KBM-7 (cell line): ENCODE results near the gene UBE2QL1.
A peak's percentile ranks its signal among the peaks of the same experiment; 100 is the strongest.

Experiments
- DNase-seq: peaks from one replicate; pipeline ENCODE4 v3.0.0-alpha.2; 2015
- in situ Hi-C: fragments of 300-500 bp; cut with MboI; formaldehyde crosslinking; loops from 2 replicates; pipeline ENCODE4 v1.14.3; 2020; ENCODE audit warnings: low sequenced_read_pairs, low pct_unique_long_range_greater_than_20kb, mixed read lengths

Gene UBE2QL1, protein sequence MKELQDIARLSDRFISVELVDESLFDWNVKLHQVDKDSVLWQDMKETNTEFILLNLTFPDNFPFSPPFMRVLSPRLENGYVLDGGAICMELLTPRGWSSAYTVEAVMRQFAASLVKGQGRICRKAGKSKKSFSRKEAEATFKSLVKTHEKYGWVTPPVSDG

DNA sequence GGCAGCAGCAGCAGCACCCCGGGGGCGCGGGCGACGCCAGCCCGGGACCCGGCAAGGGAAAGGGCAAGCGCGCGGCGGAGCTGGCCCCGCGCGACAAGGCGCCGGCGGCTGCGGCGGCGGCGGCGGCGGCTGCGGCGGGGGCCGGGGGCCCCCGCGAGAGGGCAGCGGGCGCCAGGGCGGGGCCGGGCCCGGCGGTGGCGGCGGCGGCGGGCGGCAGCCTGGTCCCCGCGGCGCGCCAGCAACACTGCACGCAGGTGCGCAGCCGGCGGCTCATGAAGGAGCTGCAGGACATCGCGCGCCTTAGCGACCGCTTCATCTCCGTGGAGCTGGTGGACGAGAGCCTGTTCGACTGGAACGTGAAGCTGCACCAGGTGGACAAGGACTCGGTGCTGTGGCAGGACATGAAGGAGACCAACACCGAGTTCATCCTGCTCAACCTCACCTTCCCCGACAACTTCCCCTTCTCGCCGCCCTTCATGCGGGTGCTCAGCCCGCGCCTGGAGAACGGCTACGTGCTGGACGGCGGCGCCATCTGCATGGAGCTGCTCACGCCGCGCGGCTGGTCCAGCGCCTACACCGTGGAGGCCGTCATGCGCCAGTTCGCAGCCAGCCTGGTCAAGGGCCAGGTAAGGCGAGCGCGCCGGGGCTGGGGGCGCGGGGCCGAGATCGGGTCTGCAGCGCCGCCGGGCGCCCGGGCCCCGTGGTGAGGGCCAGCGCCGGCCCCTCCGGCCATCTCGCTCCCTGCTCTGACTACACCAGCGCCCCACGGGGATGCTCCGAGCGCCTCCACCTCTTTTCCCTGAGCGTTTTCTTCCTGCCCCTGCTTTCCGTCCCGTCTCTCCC, at the start of gene UBE2QL1:
Gene UBE2QL1 (plus strand): TSS at position 238 of the 843 bp plus-strand sequence. CDS start 35 bp downstream, at position 273.
- in situ Hi-C loops, result no loop called here

DNA sequence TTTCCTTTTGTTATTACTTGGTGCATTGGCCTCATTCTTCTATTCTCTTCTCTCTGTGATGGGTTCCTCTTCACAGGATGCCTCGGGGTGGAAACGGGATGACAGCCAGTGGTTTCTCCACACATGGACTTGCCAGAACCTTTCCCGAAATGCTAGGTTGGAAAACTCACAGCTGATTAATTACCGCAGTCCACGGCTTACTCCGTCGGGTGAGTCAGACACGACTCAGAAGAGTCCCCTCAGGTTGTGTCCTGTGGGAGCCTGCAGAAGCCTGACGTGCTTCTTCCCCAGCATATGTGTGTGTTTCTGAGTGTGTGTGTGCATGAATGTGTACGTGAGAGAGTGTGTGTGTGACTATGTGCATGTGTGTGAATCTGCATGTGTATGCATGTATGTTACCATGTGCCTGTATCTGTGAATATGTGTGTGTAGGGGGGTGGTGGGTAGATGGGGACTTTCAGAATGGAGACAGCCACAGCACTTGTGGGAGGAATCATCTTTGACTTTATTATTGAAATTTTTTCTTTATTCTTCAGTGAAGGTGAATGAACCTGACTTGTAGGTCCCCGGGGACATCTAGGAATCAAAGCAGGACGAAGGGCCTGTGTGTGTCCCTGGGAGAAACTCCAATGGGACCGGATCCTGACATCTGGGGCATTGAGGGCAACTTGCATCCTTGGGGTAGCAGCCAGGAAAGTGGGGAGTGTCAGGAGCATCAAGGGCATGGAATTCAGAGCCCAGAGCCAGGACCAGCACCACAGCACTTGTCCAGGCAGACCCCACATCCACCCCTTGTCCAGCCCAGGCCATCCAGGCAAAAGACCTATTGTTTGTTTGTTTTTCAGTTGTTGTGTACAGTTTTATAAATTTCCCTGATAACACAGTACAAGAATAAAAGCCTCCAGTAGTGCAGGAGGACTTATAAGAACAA, 48.4 kb upstream of the UBE2QL1 start:
- in situ Hi-C loops, result no loop called here
- no peak for DNase-seq

More for the DNA sequence above, at the start of gene UBE2QL1:
- peak; percentile 38 for DNase-seq

DNA sequence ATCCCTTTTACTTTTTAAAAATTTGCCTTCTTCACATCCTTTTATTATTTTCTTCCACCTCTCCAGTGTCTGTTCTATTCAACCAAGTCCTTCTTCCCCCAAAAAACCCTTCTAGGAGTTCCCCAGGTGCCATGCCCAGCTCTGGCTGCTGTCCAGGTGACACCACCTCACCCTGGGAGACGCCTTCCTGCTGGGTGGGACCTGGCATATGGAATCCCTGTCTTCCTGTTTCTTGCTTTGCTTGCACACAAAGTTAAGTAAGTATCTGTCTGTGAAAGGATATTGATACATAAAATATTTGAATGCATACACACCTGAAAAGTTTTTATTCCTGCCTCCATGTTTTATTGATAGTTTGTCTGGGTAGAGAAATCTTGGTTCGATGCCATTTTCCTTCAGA, 47.2 kb upstream of the UBE2QL1 start:
- DNase-seq, result no peak
- in situ Hi-C loops, result no loop called here

DNA sequence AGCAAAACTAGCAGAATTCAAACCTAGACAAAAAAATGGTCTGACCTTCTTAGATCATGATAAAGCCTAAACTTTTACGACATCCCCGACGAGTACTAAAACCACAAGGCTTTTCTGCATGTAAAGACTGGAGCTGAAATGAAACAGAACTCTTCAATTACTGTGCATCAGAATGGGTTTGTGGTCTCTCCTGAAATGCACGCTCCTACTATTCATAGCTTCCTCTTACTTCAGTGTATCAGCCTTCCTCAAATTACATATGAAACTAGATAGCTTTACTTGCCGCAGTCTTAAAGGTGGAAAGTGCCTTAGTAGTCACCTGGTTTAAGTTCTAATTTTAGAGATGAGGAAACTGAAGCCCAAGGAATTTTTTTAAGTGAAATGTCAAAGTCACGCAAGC, 45.7 kb upstream of the UBE2QL1 start:
- peak; percentile 9 for DNase-seq
- in situ Hi-C loops, result no loop called here

DNA sequence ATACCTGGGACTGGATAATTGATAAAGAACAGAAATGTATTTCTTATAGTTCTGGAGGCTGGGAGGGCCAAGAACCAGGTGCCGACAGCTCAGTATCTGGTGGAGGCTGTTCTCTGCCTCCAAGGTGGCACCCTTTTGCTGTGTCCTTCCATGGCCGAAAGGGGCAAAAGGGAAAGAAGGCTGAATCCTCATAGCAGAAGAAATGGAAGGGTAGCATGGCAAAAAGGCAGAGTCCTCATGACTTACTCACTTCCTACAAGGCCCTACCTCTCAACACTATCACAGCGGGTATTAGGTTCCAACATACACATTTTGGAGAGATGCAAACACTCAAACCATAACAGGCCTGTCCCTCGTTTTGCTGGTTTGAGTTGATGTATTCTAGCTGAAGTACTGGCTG, 45.2 kb upstream of the UBE2QL1 start:
- no peak for DNase-seq
- in situ Hi-C loops, result no loop called here

DNA sequence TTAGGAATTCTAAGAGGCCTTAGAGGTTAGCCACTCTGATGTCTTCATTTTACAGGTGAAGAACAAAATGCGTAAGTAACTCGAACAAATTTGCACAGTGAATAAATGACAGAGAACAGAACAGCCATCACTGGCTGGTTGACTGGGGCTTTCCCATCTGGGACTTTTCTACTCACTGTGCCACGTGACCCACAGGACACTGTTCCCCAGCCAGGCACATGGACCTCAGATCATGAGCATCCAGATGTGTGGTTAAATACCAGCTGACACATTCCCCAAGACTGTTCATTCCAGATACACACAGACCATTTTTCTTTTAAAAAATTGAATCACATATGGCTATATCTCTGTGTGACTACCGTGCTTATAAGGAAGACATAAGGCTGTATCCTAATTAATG, 44.5 kb upstream of the UBE2QL1 start:
- in situ Hi-C loops, result no loop called here
- no peak for DNase-seq

DNA sequence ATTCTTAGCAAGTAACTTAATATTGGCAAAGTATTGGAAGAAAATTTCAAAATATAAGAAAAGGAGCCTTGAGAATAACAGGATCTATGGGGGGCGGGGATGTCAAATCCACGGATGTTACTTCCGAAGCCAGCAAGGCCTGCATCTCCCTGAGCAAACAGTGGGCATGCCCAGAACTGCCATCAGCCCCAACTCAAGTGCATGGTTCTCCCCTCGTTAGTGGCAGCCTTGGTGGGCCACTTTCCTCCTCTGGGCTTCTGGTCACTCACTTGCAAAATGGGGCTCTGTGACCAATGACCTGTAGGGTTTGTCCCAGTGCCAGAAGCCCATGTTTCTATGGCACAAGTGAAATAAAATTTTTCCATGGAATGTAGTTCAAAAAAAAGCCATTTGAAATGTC, 43.1 kb upstream of the UBE2QL1 start:
- DNase-seq, result no peak
- in situ Hi-C loops, result no loop called here

DNA sequence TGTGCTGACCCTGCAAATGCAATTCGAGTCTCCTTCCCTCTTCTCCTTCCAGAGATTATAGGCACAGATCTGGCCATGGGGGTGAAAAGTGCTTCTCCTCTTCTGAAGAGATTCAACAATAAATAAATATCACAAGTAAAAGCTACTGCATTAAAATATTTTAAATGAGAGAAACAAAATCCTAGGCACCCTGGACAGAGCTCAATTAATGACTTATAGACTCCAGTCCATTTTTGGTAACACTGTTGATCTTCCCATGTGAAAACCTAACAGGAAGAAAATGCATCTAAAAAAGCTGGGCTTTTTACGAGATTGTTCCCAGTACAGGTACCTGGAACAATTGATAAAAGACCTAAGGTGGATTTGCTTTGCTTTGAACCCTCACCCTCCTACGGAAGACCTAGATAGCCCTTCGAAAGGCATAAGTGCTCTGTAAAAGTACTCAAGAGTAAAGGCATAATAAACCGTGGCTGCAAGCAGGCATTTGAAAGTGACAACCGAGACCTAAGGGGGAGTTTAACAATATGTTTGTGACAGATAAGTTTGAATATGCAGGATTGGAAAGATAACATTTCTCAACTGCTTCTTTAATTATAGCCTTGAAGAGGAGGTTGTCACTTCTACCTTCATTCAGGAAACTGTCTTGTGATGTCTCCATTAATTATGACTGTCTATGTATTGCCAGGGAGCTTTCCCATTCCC, 41.0 kb upstream of the UBE2QL1 start:
- no peak for DNase-seq
- in situ Hi-C loops, result no loop called here

DNA sequence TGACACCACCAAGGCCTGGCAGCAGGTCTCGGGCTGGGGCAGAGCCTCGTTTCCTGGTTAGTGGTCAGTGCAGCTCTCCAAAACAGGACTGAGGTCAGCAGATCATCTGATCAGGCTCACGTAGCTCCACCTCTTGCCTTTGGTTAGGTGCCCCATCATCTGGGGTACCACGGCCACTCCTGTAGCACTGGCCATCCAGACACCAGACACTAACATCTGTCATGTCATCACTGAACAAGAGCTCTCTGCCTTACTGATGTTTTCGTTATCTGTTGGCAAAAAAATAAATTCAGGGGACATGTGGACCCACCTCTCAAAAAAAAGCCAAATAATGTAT, 40.4 kb upstream of the UBE2QL1 start:
- in situ Hi-C loops, result no loop called here
- no peak for DNase-seq

DNA sequence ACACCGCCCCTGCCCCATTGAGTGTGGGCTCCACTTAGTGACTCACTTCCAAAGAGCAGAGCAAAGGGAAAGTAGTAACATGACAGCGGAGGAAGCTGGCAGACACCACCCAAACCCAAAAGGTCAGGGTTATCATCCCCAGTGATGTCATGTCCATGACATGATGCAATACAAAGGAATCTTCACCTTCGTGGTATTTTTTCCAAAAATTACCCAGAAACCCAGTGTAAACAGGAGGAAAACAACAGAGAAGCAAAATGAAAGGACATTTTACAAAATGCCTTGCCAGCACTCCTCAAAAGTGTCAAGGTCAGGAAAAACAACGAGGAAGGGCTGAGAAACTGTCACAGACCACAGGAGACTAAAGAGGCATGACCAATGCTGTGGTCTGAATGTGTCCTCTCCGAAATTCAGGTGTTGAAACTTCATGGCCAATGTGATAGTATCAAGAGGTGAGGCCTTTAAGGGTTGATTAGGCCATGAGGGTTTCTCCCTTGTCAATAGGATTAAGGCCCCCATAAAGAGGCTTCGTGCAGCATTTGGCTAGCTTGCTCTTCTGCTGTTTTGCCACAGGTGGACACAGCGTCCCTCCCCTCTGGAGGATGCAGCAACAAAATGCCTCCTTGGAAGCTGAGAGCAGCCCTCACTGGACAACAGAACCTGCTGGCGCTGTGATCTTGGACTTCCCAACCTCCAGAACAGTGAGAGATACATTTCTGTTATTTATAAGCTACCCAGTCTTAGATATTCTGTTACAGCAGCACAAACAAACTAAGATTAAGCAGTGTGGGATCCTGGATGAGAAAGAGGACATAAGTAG, 39.8 kb upstream of the UBE2QL1 start:
- no peak for DNase-seq
- in situ Hi-C loops, result no loop called here

DNA sequence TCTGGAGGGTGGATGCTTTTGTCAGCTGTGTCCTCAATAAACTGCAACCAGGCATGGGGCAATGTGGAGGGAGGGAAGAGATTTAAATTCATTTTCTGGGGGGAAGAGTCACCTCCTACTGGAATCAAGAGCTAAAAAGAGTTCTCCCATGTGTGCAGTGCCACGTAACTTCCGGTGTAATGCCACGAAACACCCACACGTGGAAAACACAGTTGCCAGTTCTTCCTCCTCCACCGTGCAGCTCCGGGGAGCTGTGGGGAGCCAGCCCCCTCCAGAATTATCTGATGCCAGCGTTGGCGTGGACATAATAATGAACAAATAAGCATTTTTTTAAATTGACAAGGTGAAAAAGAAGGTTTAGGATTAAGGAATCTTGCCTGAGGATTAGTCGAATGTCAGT, 38.2 kb upstream of the UBE2QL1 start:
- no peak for DNase-seq
- in situ Hi-C loops, result no loop called here

DNA sequence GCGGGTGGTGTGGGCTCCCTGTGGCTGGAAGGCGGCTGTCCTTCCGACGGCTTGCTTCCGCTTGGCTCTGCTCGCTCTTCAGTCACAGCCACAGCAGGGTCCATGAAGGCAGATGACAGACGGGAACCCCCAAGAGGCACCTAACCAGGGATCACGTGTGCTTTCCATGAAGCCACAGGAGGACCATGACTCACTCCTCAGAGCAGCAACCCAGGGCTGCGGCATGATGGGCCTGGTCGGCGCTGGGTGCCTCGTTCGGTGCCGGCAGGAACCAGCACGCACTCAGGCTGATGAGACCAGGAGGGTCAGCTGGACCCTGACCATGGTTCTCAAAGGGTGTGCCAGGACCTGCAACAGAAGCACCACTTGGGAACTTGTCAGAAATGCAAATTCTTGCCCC, 37.5 kb upstream of the UBE2QL1 start:
- no peak for DNase-seq
- in situ Hi-C loops, result no loop called here

DNA sequence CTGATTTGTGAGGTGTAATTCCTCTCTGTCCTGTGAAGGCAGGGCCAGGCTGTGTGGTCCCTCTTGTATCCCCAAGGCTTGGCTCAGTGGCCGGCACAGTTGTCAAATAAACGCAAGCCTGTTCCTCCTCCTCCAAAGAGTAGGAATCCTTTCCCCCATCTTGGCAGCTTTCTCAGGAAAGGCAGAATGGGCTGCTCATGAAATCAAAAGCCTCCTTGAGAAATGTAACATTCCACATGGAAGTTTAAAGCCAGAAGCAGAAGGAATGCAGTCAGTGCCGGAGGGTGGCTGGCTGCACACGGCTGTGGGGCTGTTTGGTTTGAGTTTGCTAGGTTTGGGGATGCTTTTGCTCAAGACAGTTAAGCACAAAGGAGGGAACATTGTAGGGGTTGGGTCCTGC, 35.8 kb upstream of the UBE2QL1 start:
- in situ Hi-C loops, result no loop called here
- DNase-seq, result no peak

DNA sequence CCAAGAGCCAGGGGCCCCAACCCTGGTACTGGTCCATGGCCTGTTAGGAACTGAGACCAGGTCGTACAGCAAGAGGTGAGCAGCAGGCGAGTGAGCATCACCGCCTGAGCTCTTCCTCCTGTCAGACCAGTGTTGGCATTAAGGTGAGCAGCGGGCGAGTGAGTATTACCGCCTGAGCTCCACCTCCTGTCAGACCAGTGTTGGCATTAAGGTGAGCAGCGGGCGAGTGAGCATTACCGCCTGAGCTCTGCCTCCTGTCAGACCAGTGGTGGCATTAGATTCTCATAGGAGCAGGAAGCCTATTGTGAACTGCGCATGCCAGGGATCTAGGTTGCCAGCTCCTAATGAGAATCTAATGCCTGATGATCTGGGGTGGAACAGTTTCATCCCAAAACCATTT, 31.0 kb upstream of the UBE2QL1 start:
- in situ Hi-C loops, result no loop called here
- DNase-seq, result no peak

DNA sequence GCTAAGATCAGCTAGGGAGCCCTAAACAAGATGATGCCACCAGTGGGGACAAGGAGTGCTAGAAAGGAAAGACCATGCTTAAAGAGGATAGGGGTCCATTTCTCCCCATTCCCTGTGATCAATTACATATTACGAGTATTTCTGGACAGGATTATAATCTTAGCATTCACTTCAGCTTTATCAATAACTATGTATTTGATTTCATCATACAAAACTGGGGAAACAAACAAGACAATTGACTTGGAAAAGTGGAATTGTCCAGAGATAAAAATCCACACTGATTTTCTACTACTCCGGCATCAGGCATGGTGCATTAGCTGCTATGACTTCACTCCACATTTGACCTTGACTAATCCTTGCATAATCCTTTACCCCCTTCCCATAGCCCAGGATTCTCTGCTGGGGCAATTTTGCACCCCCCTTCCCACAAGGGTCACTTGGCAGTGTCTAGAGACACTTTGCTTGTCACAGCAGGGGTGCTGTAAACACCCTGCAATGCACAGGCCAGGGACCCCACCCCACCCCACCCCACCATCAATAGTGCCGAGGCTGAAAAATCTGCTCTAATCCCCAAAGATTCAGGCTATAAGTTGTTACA, 29.9 kb upstream of the UBE2QL1 start:
- in situ Hi-C loops, result no loop called here
- DNase-seq, result no peak

DNA sequence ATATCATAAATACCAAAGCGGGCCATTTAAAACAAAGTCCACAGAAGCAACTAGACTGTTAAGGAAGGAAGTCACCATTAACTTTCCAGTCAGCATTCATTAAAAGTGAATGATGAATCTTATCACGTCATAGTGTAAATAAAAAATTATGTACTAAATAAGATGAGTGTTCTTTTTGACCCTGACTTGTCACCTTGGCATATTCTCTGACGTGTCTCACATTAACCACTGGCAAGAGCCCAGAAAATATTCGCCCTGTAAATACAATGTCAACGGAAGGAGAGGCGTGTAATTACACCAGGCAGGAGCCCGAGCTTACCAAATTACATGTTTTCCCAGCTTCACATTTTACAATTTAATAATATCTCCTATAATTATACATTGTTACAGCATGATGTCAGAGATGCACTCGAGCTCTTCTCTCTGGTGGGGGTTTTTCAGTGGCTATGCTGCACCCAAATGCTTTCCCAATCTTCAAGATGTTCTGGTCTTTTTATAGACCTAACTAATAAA, 29.3 kb upstream of the UBE2QL1 start:
- in situ Hi-C loops, result no loop called here
- no peak for DNase-seq

DNA sequence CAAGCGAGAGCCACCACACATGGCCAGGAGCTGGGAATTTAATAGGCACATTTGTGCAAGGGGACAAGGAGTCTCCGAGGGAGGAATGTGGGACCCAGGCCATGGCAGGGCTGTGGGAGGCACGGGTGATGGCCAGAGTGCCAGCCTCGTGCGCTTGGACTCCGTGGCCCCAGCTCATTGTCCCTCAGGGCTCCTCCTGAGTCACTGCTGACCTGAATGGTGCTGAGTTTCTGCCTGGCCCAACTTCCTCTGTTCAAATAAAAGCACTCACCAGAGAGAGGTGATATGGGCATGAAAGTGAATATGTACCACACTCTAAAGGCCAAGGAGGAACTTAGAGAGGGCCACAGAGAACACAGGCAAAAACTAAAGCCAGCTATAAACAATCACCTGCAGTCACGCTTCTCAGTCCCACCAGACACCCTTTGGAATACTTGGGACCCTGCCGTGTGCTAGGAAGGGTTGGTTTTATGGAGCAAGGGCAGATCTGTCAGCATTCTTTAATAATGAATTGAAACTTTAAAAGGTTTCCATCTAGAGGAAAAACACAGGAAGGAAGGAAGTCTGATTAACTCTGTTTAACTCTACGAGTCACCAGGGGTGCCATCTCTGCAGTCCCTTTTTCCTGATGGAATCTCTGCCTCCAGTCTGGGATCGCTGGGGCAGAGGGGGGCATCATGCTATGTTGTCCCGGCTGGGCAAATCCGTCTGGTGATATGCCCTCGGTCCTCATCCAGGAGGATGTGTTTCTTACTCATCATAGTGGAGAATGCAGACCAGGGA, 25.1 kb upstream of the UBE2QL1 start:
- DNase-seq, result no peak
- in situ Hi-C loops, result no loop called here
